IMR-90 (cell line): Measurements from ENCODE around the gene IGF1R.

Experiments
- MAFK ChIP-seq: IDR thresholded peaks from 2 replicates; pipeline ENCODE4 v1.6.1; 2012; ENCODE audit warnings: low read depth, low read length, improper control_type of control experiment
- MAZ ChIP-seq: IDR thresholded peaks from 2 replicates; pipeline ENCODE4 v1.6.1; 2012; ENCODE audit warnings: low read depth, mild to moderate bottlenecking, low read length, improper control_type of control experiment, moderate library complexity, borderline replicate concordance
- POLR2A ChIP-seq: IDR thresholded peaks from 2 replicates; pipeline ENCODE4 v1.6.1; 2012; ENCODE audit warnings: mild to moderate bottlenecking, low read depth, low read length
- RFX5 ChIP-seq: IDR thresholded peaks from 2 replicates; pipeline ENCODE4 v1.8.0; 2012; ENCODE audit warnings: low read depth, mild to moderate bottlenecking, low read length, moderate library complexity
- TF ChIP-seq, protein P1 (sequence below): conservative IDR thresholded peaks from 2 replicates; pipeline ENCODE4 v1.5.1; 2012; ENCODE audit warnings: mild to moderate bottlenecking, low read depth, low read length, improper control_type of control experiment
- TF ChIP-seq, protein P2 (sequence below): fragments of 150-350 bp; IDR thresholded peaks from 2 replicates; pipeline ENCODE4 v1.6.1; 2016; ENCODE audit warnings: low read depth, mild to moderate bottlenecking, low read length, moderate library complexity, borderline replicate concordance
- TF ChIP-seq, protein P3 (sequence below): fragments of 150-350 bp; IDR thresholded peaks from 2 replicates; pipeline ENCODE4 v1.6.1; 2017; ENCODE audit warnings: mild to moderate bottlenecking, antibody characterized with exemption, low read length, low read depth

DNA sequence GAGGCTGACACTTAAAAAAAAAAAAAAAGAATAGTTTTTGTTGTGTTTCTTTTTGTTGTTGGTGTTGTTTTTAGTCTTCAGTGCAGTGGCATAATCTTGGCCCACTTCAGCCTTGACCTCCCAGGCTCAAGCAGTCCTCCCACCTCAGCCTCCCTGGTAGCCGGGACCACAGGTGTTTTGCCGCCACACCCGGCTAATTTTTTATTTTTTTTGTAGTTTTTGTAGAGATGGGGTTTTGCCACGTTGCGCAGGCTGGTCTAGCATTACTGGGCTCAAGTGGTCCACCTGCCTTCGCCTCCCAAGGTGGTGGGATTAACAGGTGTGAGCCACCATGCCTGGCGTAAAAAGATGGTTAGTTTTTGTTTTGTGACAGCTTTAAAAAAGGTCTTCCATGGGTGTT lies 30.1 kb downstream of the IGF1R start:
- TF ChIP-seq MAZ (no peak), MAFK (no peak), POLR2A (no peak), RFX5 (no peak)
- TF ChIP-seq, protein P1, sequence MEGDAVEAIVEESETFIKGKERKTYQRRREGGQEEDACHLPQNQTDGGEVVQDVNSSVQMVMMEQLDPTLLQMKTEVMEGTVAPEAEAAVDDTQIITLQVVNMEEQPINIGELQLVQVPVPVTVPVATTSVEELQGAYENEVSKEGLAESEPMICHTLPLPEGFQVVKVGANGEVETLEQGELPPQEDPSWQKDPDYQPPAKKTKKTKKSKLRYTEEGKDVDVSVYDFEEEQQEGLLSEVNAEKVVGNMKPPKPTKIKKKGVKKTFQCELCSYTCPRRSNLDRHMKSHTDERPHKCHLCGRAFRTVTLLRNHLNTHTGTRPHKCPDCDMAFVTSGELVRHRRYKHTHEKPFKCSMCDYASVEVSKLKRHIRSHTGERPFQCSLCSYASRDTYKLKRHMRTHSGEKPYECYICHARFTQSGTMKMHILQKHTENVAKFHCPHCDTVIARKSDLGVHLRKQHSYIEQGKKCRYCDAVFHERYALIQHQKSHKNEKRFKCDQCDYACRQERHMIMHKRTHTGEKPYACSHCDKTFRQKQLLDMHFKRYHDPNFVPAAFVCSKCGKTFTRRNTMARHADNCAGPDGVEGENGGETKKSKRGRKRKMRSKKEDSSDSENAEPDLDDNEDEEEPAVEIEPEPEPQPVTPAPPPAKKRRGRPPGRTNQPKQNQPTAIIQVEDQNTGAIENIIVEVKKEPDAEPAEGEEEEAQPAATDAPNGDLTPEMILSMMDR: no peak
- TF ChIP-seq, protein P2, sequence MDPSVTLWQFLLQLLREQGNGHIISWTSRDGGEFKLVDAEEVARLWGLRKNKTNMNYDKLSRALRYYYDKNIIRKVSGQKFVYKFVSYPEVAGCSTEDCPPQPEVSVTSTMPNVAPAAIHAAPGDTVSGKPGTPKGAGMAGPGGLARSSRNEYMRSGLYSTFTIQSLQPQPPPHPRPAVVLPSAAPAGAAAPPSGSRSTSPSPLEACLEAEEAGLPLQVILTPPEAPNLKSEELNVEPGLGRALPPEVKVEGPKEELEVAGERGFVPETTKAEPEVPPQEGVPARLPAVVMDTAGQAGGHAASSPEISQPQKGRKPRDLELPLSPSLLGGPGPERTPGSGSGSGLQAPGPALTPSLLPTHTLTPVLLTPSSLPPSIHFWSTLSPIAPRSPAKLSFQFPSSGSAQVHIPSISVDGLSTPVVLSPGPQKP: no peak
- TF ChIP-seq, protein P3, sequence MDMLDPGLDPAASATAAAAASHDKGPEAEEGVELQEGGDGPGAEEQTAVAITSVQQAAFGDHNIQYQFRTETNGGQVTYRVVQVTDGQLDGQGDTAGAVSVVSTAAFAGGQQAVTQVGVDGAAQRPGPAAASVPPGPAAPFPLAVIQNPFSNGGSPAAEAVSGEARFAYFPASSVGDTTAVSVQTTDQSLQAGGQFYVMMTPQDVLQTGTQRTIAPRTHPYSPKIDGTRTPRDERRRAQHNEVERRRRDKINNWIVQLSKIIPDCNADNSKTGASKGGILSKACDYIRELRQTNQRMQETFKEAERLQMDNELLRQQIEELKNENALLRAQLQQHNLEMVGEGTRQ: no peak
